NCI-H1417 treated with DMSO at 0.1 percent for 48 hours (cell line): ENCODE data around the gene TESMIN.

ENCODE experiments used
- DNase-seq: peaks from one replicate; lab custom pipeline; 2025; lab: John Stamatoyannopoulos, UW

TESMIN gene

DNA sequence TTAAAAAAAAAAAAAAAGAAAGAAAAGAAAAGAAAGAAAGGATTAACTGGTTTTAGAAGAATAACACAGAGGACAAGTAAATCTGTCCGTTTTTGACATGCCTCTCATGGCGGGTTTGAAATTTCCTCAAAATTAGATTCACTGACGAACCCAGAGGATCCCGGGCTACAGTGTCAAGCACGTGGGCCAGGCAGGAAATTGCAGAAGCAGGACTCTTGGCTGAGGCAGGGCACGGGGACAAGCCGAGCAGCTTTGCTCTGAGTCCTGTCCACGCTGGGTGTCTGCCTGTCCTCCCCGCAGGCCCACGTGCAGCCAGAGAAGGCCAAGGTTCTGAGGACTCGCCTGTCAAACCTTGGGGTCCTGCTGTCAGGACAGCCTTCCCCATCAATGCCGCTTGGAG lies 42.3 kb downstream of the TESMIN start:
- DNase-seq: no peak

- no peak for DNase-seq
Observed at GRCh38 chr11:68707527-68707926, 43.8 kb downstream of the TESMIN start.

GRCh38 chr11:68704887-68705286 lies 46.4 kb downstream of the TESMIN start:
- DNase-seq: no peak

GRCh38 chr11:68698993-68699392 lies 52.3 kb downstream of the TESMIN start:
- DNase-seq: no peak

DNA sequence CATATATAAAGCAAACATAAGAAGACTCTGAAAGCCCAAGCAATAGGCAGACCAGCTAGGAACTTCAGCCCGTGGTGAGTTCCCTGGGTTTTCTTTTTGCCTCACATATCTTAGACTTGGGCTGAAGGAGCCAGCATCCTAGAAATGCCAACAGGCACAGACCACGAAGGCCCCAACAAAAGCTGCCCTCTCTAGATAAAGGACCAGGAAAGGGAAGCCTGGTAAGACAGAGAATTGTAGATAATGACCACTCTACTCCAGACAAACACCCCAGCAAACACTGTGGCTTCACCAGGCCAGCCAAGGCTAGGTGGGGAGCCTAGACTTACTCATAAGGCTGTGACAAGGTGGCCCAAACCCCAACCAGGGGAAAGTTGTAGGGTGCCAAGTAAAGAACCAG lies 55.8 kb downstream of the TESMIN start:
- no peak for DNase-seq

DNA sequence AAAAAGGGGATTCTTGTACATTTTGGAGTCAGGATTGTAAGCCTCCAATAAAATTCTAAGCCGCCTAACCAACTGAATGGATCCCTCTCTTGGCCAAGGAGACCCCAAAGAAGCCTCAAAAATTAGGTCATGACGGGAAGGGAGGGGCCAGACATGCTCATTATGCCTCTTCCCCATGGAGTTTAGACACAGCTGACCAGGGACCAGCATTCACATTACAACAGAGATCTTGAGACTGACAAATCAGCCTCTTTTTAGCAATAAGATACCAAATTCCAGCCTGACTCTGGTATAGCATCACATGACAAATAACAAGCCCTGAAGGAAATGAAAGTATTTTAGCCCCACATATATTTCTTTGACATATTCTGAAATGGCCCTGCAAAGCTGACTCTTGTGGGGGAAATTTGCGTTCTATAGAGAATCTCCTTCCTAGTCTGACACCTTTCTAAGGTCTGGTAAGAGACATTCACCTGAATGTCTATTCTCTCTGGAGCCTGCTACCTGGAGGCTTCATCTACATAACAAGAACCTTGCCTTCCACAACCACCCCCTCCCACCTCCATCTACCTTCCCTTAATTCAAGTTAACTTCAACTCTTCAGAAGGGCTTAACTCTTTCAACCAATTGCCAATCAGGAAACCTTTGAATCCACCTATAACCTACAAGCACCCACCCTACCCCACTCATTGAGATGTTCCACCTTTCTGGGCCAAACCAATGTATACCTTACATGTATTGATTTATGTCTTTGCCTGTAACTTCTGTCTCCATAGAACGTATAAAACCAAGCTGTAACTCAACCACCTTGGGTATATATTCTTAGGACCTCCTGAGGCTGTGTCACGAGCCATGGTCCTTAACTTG lies 56.7 kb downstream of the TESMIN start:
- no peak for DNase-seq

- no peak for DNase-seq
Observed at GRCh38 chr11:68693484-68693882, 57.8 kb downstream of the TESMIN start.

DNA sequence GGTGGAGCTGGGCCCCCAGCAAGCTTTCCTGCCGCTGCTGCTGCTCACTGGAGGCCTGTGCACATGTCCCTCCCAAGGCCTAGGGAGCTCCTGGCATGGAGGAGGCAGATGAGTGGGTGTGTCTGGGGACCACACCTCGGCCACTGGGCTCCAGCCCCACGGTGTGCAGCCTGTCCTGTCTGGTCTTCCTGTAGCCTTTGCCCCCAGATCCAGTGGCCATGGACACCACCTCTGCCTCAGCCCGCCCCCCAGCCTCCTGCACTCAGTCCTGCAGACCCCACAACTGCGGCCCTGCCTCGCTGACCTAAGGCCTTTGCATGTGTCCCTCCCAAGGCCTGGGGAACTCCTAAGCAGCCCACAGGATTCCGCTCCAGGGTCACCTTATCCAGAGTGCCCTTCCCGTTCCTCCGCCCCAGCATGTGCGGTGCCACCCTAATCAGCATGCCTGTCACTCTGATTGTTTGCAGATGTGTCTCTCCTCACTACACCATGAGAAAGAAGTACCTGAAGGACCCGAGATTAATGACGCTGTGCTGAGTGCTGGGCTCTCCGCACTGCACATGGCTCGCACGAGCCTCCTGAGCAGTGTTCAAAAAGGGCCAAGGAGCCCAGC lies 58.3 kb downstream of the TESMIN start:
- no peak for DNase-seq

GRCh38 chr11:68692115-68692514 lies 59.2 kb downstream of the TESMIN start:
- no peak for DNase-seq

DNA sequence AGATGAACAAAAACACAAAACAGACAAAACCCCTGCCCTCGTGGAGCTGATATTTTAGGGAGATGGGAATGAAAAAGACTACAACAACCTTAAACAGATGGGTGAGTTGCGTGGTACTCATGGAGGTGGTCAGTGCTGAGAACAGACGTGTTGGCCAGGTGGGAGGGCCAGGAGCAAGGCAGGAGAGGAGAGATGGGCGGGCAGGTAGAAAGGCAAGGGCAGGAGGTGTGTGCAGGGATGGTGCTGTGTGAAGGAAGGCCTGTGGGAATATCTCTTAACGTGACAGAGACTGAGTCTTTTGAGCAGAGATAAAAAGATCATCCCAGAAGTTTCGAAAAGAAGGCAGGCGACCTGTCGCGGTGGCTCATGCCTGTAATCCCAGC lies 59.9 kb downstream of the TESMIN start:
- no peak for DNase-seq

DNA sequence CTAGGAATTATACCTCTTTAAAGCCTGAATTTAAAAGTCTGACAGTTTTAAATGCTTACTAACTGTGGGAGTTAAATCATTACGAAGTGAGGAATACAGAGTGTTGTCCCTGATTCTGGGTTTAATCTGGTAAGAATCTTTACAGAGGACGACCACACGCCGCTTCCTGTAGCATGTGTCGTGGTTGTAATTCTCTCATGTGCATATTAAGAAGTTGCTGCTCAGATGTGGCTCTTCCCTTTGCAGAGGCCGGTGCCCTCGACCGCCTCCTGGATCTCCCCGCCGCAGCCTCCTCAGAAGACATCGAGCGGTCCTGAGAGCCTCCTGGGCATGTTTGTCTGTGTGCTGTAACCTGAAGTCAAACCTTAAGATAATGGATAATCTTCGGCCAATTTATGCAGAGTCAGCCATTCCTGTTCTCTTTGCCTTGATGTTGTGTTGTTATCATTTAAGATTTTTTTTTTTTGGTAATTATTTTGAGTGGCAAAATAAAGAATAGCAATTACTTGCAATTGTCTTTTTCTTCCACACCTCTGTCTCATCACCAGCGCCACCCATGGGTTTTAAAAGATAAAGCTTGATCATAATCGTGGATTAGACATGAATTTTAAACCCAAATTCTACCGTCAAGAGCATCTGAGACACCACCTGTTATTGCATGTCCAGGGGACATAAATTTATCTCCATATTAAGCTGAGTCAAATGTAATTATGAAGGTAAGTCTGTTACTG lies 60.5 kb downstream of the TESMIN start:
- DNase-seq: no peak

DNA sequence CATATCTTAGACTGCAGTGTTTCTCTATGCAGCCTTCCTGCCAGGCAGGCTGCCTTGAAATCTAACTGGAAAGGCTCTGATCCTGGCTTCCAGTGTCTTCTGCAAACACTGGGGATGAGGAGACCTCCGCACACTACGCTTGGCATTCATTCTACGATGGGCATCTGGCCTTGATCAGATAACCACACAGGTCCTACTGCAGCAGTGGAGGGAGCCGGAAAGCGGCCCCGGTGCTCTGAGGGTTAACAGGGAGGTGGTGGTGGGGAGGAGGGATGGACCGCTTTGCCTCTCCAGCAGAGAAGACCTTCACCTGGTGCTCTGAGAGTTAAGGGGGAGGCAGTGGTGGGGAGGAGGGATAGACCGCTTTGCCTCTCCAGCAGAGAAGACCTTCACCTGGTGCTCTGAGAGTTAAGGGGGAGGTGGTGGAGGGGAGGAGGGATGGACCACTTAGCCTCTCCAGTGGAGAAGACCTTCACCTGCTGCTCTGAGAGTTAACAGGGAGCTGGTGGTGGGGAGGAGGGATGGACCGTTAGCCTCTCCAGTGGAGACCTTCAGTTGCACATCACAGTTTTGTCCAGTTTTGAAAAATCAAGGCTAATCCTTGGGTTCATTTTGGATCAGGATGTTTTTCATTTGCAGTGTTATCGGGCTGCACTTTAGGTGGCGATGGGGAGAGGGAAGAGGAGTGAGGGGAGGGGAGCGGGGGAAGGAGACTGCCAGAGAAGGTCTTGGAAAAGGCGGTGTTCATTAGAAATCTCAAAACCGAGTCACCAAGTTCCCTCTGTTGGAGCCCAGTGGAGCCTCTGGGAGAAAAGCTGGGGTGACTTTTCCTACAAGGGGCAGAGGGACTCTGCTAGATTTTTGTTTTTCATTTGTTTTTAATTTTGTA lies 61.3 kb downstream of the TESMIN start:
- no peak for DNase-seq

GRCh38 chr11:68688881-68689280 lies 62.4 kb downstream of the TESMIN start:
- DNase-seq: no peak

GRCh38 chr11:68687986-68688385 lies 63.3 kb downstream of the TESMIN start:
- no peak for DNase-seq

- no peak for DNase-seq
Observed at GRCh38 chr11:68687311-68687710, 64.0 kb downstream of the TESMIN start.

DNA sequence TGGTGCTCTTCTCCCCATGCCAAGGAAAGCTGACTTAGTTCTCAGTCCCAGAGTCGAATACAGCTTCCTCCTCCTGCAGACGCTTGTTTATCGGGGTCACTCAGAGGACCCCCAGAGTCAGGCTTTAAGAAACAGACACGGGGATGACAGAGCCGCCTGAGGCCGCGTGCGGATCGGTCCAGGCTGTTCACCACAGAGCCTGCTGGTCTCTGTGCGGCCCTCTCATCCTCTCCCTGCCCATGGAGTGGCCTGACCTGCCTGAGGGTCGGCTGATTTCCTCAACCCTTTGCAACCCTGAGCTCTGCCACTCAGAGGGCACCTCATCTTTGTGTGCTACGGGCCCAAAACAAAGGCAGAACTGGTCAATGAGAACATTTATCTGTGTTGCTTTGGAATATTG lies 64.8 kb downstream of the TESMIN start:
- no peak for DNase-seq

DNA sequence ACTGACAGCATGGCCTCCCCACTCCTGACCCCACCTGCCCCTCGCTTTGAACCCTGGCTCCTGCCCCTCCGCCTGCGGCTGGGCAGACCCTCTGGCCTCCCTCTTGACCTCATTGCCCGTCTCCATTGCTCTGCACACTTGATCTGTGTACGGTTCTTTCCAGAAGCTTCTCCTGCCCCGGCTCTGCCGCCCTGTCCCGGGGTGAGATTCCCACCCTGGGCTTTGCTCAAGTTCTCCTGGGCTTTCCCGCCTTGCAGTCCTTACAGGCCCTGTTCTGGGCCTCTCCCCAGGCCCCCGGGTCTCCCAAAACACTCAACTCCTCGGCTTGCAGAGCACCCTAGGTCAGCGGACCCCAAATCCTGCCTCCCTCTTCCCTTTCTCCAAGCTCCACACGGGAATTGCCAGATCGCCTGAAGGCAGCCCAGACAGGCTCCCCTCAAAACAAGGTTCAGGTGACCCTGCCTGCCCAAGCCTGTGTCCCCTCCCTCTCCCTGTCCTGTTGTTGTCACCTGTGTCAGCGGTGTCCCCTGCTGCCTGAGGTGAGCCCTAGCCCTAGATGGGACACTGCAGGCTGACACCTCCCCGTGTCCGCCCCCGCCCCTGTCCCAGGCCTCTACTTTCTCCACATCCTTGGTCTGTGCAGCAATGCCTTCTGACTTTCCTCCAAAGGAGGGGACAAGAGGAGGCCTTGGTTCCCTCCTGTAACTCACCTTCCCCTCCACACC lies 65.5 kb downstream of the TESMIN start:
- DNase-seq: no peak

GRCh38 chr11:68684385-68685356 lies 66.6 kb downstream of the TESMIN start, which contains the start of gene GAL:
TSS of gene GAL (plus strand) at chr11:68684544. CDS start at chr11:68684924, 380 bp downstream.
- no peak for DNase-seq

DNA sequence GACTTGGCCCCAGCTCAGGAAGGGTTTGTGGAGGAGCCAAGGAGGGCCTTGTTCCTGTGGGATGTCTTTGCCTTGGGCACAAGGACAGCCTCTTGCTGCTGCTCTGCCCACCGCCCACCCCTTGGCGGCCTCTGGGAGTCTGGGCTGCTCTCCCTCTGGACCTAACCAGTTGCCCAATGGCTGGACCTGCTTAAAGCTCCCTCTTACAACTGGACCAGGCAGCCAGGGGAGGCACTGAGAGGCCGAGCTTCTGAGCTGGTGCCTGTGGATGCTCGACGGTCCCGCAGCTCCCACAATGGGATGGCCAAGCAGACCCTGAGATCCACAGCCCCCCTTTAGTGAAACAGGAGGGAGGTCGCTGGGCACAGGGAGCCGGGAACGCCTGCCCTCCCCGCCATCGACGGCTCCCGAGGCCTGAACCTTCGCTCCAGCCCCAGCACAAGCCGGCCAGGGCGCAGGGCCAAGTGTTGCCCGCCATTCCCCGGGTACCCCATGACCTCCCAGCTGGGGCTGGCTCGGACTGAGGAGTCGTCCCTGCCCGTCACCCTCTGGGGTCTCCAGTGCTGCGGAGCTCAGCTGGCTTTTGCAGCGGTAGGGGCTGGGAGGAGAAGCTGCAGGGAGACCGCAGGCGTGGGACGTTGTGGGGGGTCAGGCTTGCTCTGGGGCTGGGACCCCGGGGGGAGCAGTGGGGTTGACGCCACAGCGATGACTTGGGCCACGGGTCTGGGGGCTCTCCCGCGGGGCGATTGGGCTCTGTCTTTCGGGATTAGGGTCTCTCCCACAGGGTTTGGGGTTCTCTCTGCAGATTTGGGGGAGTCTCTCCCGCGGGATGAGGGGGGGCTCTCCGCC lies 67.6 kb downstream of the TESMIN start:
- no peak for DNase-seq
